Natural killer cell treated with Interleukin-12 subunit alpha and Interleukin-12 subunit beta and Interleukin-15 and Interleukin-18, amount 100 ng/mL, for 72 hours (primary cell): ENCODE measurements around the gene LBHD2. TPM values are rescaled to one million over a fixed set of nuclear protein-coding genes. Genes with fewer than 3 reads are reported as not detected.

Source experiments
- ATAC-seq, 2 donors: fragments of 150-1000 bp; cut with Tn5 transposase in 1 of 2; sonication (Bioruptor Pico), chemical (Tn5 transposase) in 1 of 2; 2 replicates each; pipeline ENCODE4 v1.10.0; 2021
- DNase-seq: peaks from one replicate; pipeline ENCODE4 v3.0.0; 2022; ENCODE audit warnings: low spot score
- H3K27ac Mint-ChIP-seq, 2 donors: 1 replicate in 1 of 2; 2 replicates in 1 of 2; pipeline ENCODE4 v1.8.0; 2022; ENCODE audit warnings: mixed read lengths in 2 of 2, mild to moderate bottlenecking in 1 of 2, moderate library complexity in 1 of 2
- H3K27me3 Mint-ChIP-seq, 2 donors: 1 replicate in 1 of 2; 2 replicates in 1 of 2; pipeline ENCODE4 v1.8.0; 2022; ENCODE audit warnings: mixed read lengths in 2 of 2
- H3K36me3 Mint-ChIP-seq: one replicate; pipeline ENCODE4 v1.8.0; 2022; ENCODE audit warnings: mixed read lengths
- H3K4me1 Mint-ChIP-seq, 2 donors: 1 replicate in 1 of 2; 2 replicates in 1 of 2; pipeline ENCODE4 v1.8.0; 2022; ENCODE audit warnings: low read depth in 2 of 2, mixed read lengths in 2 of 2, mild to moderate bottlenecking in 1 of 2
- H3K4me3 Mint-ChIP-seq: one replicate; pipeline ENCODE4 v1.8.0; 2022; ENCODE audit warnings: mixed read lengths
- H3K9me3 Mint-ChIP-seq: 2 replicates; pipeline ENCODE4 v1.8.0; 2022; ENCODE audit warnings: mixed read lengths
- total RNA-seq, 2 donors: library from RNA; stranded (reverse); gene quantifications; one replicate each; pipeline ENCODE4 v1.2.3, GENCODE V29; 2022

LBHD2 gene
- total RNA-seq, 2 donors from 2014 or later, result not detected

- peaks cover 3 to 5% of the 10 kb centered on the region in 2 donors for H3K4me1 Mint-ChIP-seq
- no peaks in the 10 kb centered on the region for H3K9me3 Mint-ChIP-seq
- DNase-seq (peak; percentile 81), ATAC-seq (peak; percentile 84 to 87)
- H3K36me3 Mint-ChIP-seq, result no peaks in the 10 kb centered on the region
- no peak overlapping the region for H3K27ac Mint-ChIP-seq
- peak overlapping the region; percentile 53 for H3K4me3 Mint-ChIP-seq
- no peaks in the 10 kb centered on the region for H3K27me3 Mint-ChIP-seq
These were observed 7.3 kb downstream of the LBHD2 start for GRCh38 chr14:103091041-103091882.

DNA sequence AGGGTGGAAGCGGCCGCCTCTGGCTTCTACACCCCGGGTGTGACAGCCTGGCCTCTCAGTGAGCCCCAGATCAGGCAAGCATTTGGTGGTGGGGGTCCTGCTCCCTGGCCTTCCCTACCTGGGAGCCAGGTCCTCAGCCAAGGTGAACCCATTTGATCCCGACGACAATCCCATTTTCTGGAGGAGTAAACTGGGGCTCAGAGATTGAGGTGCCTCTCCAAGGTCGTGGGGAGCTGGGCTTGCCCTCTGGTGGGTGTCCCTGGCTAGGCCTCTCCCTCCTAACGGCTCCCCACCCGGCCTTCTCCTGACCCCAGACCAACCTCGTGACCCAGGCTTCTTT lies 7.8 kb downstream of the LBHD2 start:
- Mint-ChIP-seq H3K27ac (no peak overlapping the region), H3K9me3 (no peaks in the 10 kb centered on the region), H3K4me1 (peaks cover 3 to 5% of the 10 kb centered on the region in 2 donors), H3K36me3 (no peaks in the 10 kb centered on the region), H3K27me3 (peaks cover 0 to 5% of the 10 kb centered on the region in 2 donors), H3K4me3 (no peak overlapping the region)
- ATAC-seq, result no peak
- DNase-seq, result no peak

DNA sequence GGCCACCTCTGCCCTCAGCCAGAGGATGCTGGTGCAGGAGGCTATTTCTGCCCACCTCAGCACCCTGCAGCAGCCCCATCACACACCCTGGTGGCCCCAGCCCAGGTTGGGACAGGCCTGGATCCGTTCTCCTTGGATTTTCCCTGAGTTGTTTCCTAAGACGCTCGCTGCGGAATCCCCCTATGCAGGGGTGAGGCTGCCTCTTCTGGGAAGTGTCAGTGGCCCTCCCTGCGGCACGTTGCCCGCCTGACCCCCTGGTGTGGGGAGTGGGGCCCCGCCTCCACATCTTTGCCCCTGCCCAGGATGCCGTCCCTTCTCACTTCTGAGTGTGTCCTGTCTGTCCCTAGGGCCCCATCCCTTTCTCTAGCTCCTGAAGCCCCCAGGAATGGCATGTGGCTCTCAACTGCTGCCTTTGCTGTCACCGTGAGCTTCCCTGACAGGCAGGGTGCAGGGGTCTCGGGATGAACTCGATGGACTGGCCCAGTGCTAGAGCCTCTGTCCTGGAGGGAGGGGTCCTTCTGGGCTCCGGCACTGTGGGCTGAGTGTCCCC lies 9.9 kb downstream of the LBHD2 start:
- ATAC-seq (no peak), DNase-seq (no peak)
- Mint-ChIP-seq H3K36me3 (no peaks in the 10 kb centered on the region), H3K9me3 (no peaks in the 10 kb centered on the region), H3K4me1 (peaks cover 3 to 5% of the 10 kb centered on the region in 2 donors), H3K27ac (no peak overlapping the region), H3K27me3 (peaks cover 0 to 8% of the 10 kb centered on the region in 2 donors), H3K4me3 (no peak overlapping the region)

DNA sequence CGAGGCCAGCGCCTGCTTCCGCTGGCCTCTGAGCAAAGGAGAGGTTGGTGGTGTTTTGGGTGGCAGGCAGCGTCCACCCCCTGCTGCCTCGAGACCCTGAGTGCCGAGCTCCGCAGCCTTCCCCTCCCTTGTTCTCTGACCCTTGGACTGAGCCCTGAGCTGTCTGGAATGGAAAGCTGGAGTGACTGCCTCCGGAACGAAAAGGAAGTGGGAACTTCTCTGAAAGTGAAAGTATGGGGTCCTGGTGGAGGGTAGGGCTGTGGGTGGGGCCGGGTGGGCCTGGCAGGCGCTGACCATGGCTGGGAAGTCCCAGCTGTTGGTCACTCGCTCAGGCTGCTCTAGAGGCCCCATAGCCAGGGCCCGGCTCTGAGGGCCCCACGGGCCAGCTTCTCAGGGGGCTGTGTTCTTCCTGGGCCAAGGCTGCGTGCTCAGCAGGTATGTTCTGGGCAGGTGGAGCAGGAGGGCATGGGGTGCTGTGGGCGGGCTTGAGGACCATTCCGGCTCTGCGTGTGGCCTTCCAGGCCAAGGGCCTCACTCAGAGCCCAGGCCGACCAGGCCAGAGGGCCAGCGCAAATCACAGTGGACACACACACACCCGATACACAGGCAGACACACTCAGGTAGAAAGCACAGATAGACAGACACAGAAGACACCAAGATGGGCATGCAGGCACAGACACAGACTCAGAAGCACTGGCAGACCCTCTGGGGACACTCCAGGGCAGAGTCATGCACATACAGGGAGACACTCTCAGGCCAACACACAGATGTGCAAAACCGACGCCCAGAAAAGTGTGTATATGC lies 10.6 kb downstream of the LBHD2 start, which contains the start of gene EXOC3L4:
Gene EXOC3L4 (plus strand): TSS at position 320 of the 804 bp plus-strand sequence. CDS start 5,495 bp downstream, outside the sequence.
- Mint-ChIP-seq H3K4me1 (peaks cover 3 to 5% of the 10 kb centered on the region in 2 donors), H3K9me3 (no peaks in the 10 kb centered on the region), H3K27ac (no peak within 1 kb of the TSS), H3K36me3 (no peaks in the 10 kb centered on the region), H3K27me3 (peaks cover 0 to 8% of the 10 kb centered on the region in 2 donors), H3K4me3 (no peak within 1 kb of the TSS)
- no peak for DNase-seq
- no peak for ATAC-seq

GRCh38 chr14:103095210-103095778 lies 11.3 kb downstream of the LBHD2 start:
- Mint-ChIP-seq H3K9me3 (no peaks in the 10 kb centered on the region), H3K27me3 (peaks cover 0 to 8% of the 10 kb centered on the region in 2 donors), H3K4me3 (no peak overlapping the region), H3K4me1 (peaks cover 3 to 5% of the 10 kb centered on the region in 2 donors), H3K27ac (no peak overlapping the region), H3K36me3 (no peaks in the 10 kb centered on the region)
- ATAC-seq (no peak), DNase-seq (no peak)

- ATAC-seq (no peak), DNase-seq (no peak)
- no peaks in the 10 kb centered on the region for H3K4me1 Mint-ChIP-seq
- no peaks in the 10 kb centered on the region for H3K36me3 Mint-ChIP-seq
- H3K27ac Mint-ChIP-seq, result no peak overlapping the region
- H3K27me3 Mint-ChIP-seq, result peaks cover 5 to 11% of the 10 kb centered on the region in 2 donors
- no peak overlapping the region for H3K4me3 Mint-ChIP-seq
- H3K9me3 Mint-ChIP-seq, result no peaks in the 10 kb centered on the region
These were observed 12.4 kb downstream of the LBHD2 start for GRCh38 chr14:103096387-103096786.

- no peaks in the 10 kb centered on the region for H3K9me3 Mint-ChIP-seq
- H3K27me3 Mint-ChIP-seq, result peaks cover 7 to 12% of the 10 kb centered on the region in 2 donors
- no peaks in the 10 kb centered on the region for H3K36me3 Mint-ChIP-seq
- no peak overlapping the region for H3K4me3 Mint-ChIP-seq
- DNase-seq, result no peak
- no peak overlapping the region for H3K27ac Mint-ChIP-seq
- no peak for ATAC-seq
- H3K4me1 Mint-ChIP-seq, result no peaks in the 10 kb centered on the region
These were observed 13.4 kb downstream of the LBHD2 start for GRCh38 chr14:103097244-103097993.

GRCh38 chr14:103097994-103098957 lies 14.3 kb downstream of the LBHD2 start:
- Mint-ChIP-seq H3K36me3 (no peaks in the 10 kb centered on the region), H3K4me1 (no peaks in the 10 kb centered on the region), H3K9me3 (no peaks in the 10 kb centered on the region), H3K27ac (no peak overlapping the region), H3K4me3 (no peak overlapping the region), H3K27me3 (peaks cover 7 to 12% of the 10 kb centered on the region in 2 donors)
- ATAC-seq, result no peak
- DNase-seq, result no peak

DNA sequence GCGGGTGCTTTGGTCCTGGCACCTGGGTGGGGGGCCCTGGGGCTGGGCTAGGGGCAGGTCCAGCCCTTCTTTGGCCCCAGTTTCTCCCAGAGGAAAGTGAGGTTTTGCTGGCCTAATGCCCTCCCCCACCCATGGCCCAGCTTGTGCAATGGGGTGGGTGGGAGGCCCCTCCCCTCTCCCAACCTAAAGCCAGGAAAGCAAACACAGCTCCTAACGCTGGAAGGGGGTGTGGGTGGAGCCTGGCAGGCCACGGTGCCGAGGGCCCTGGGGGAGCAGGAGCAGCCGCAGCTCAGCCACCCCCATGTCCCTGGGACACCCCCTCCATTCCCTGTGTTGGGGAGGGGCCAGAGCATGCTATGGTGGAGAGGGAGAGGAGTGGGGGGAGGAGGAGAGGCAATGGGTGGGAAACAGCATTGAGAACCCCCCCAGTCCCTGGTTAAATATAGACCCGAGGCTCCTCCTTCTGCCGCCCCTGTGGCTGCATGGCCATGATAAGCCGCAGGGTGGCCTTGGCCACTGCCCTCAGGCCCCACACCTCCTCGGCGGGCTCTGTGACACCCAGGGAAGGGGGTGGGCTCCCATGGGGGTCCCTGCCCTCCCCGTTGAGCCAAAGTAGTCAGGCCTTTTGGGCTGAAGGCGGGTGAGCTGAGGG lies 15.2 kb downstream of the LBHD2 start:
- Mint-ChIP-seq H3K4me1 (no peaks in the 10 kb centered on the region), H3K4me3 (no peak overlapping the region), H3K27ac (no peak overlapping the region), H3K27me3 (peaks cover 7 to 16% of the 10 kb centered on the region in 2 donors), H3K36me3 (no peaks in the 10 kb centered on the region), H3K9me3 (no peaks in the 10 kb centered on the region)
- no peak for ATAC-seq
- no peak for DNase-seq

GRCh38 chr14:103099733-103100280 lies 15.8 kb downstream of the LBHD2 start:
- ATAC-seq (no peak), DNase-seq (no peak)
- H3K4me1 Mint-ChIP-seq, result peaks cover 0 to under 1% of the 10 kb centered on the region in 2 donors
- peaks cover 9 to 16% of the 10 kb centered on the region in 2 donors for H3K27me3 Mint-ChIP-seq
- H3K9me3 Mint-ChIP-seq, result no peaks in the 10 kb centered on the region
- H3K27ac Mint-ChIP-seq, result no peak overlapping the region
- no peak overlapping the region for H3K4me3 Mint-ChIP-seq
- H3K36me3 Mint-ChIP-seq, result no peaks in the 10 kb centered on the region

DNA sequence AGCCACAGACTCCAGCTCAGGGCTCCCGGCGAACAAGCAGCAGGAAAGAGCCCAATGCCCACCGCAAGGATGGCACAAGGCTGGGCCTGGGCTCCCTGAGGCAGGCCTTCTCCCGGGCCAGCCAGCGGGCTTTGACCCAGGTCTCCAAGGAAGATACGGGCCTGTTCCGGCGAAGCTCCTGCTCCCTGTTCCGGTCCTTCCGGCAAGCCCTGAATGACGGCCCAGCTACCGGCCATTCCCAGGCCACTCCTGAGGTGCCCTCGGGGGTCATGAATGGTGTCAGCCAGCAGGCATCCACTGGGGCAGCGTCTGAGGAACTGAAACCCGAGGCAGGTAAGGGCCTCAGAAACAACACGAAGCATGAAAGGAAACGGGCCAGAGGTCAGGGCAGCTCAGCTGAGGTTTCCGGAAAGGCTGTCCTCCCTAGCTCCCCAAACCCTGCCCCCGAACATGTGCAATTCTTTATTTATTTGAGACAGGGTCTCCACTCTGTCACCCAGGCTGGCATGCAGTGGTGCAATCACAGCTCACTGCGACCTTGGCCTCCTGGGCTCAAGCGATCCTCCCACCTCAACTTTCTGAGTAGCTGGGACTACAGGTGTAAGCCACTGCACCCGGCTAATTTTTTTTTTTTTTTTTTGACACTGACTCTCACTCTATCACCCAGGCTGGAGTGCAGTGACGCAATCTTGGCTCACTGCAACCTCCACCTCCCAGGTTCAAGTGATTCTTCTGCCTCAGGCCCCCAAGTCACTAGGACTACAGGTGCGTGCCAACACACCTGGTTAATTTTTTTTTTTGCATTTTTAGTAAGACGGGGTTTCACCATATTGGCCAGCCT lies 16.5 kb downstream of the LBHD2 start:
- Mint-ChIP-seq H3K4me3 (no peak overlapping the region), H3K27ac (no peak overlapping the region), H3K4me1 (peaks cover 5 to 6% of the 10 kb centered on the region in 2 donors), H3K36me3 (no peaks in the 10 kb centered on the region), H3K27me3 (peaks cover 16 to 21% of the 10 kb centered on the region in 2 donors), H3K9me3 (no peaks in the 10 kb centered on the region)
- DNase-seq (no peak), ATAC-seq (no peak)
